MM.1S (cell line): ENCODE results near the gene PRDM11.
A peak's percentile ranks its signal among the peaks of the same experiment; 100 is the strongest.

Experiments
- DNase-seq: peaks from one replicate; pipeline ENCODE4 v3.0.0-alpha.2; 2015
- H2AFZ ChIP-seq: fragments of 300-600 bp; sonication (generic); 2 replicates; pipeline ENCODE4 v1.6.0; 2016; ENCODE audit warnings: antibody characterized with exemption, low read length
- H3F3A ChIP-seq: fragments of 300-600 bp; sonication (generic); 2 replicates; pipeline ENCODE4 v1.6.1; 2016; ENCODE audit warnings: mild to moderate bottlenecking, antibody characterized with exemption, low read length, moderate library complexity, mixed read lengths; ENCODE audit not compliant: insufficient read depth
- H3K27ac ChIP-seq: fragments of 300-600 bp; sonication (generic); 2 replicates; pipeline ENCODE4 v1.5.1; 2016; ENCODE audit warnings: mild to moderate bottlenecking, low read length
- H3K27me3 ChIP-seq: fragments of 300-600 bp; sonication (generic); replicated peaks from 2 replicates; pipeline ENCODE4 v1.6.0; 2016; ENCODE audit warnings: low read length; ENCODE audit not compliant: insufficient read depth
- H3K36me3 ChIP-seq: fragments of 300-600 bp; sonication (generic); replicated peaks from 2 replicates; pipeline ENCODE4 v1.6.1; 2016; ENCODE audit warnings: mild to moderate bottlenecking, low read length, mixed read lengths; ENCODE audit not compliant: insufficient read depth
- H3K4me1 ChIP-seq: fragments of 300-600 bp; sonication (generic); 2 replicates; pipeline ENCODE4 v1.6.1; 2016; ENCODE audit warnings: low read length, mixed read lengths
- H3K4me2 ChIP-seq: fragments of 300-600 bp; sonication (generic); 2 replicates; pipeline ENCODE4 v1.6.0; 2016; ENCODE audit warnings: low read depth, low read length
- H3K4me3 ChIP-seq: fragments of 300-600 bp; sonication (generic); 2 replicates; pipeline ENCODE4 v1.5.1; 2016; ENCODE audit warnings: low read length, mixed read lengths
- H3K79me2 ChIP-seq: fragments of 300-600 bp; sonication (generic); 2 replicates; pipeline ENCODE4 v1.6.1; 2016; ENCODE audit warnings: mixed run types, low read length, mixed read lengths
- H3K9ac ChIP-seq: fragments of 300-600 bp; sonication (generic); 2 replicates; pipeline ENCODE4 v1.6.1; 2016; ENCODE audit warnings: low read length, mixed read lengths
- H3K9me2 ChIP-seq: fragments of 300-600 bp; sonication (generic); replicated peaks from 2 replicates; pipeline ENCODE4 v1.6.1; 2016; ENCODE audit warnings: mild to moderate bottlenecking, low read length, mixed read lengths; ENCODE audit not compliant: insufficient read depth
- H3K9me3 ChIP-seq: fragments of 300-600 bp; sonication (generic); replicated peaks from 2 replicates; pipeline ENCODE4 v1.6.1; 2016; ENCODE audit warnings: mild to moderate bottlenecking, low read length, mixed read lengths; ENCODE audit not compliant: insufficient read depth
- H4K20me1 ChIP-seq: fragments of 300-600 bp; sonication (generic); 2 replicates; pipeline ENCODE4 v1.6.1; 2016; ENCODE audit warnings: mild to moderate bottlenecking, low read length, moderate library complexity, mixed read lengths; ENCODE audit not compliant: insufficient read depth
- CTCF ChIP-seq: fragments of 300-600 bp; sonication (generic); IDR thresholded peaks from 2 replicates; pipeline ENCODE4 v1.5.1; 2016; ENCODE audit warnings: antibody characterized with exemption, low read length, mixed read lengths
- EZH2 ChIP-seq: fragments of 300-600 bp; sonication (generic); optimal IDR thresholded peaks from 2 replicates; pipeline ENCODE3; 2017; ENCODE audit warnings: low read depth, mild to moderate bottlenecking, antibody characterized with exemption, low read length, mixed read lengths
- EZH2phosphoT487 ChIP-seq: fragments of 300-600 bp; sonication (generic); IDR thresholded peaks from 2 replicates; pipeline ENCODE4 v1.6.1; 2018; ENCODE audit warnings: antibody characterized with exemption, low read length

Gene PRDM11

GRCh38 chr11:45270946-45271716 is 124.7 kb downstream of the PRDM11 start:
- no peak for DNase-seq

GRCh38 chr11:45272701-45273100 is 126.3 kb downstream of the PRDM11 start:
- H3K79me2 ChIP-seq, result no peaks in the 10 kb centered on the region

More at GRCh38 chr11:45270946-45271716, 124.7 kb downstream of the PRDM11 start:
- Histone ChIP-seq H3F3A (no peaks in the 10 kb centered on the region), H2AFZ (no peak overlapping the region), H3K4me1 (no peaks in the 10 kb centered on the region), H3K9me3 (no peaks in the 10 kb centered on the region), H3K79me2 (no peaks in the 10 kb centered on the region), H3K27me3 (no peaks in the 10 kb centered on the region), H3K4me2 (no peak overlapping the region), H3K9ac (no peak overlapping the region), H4K20me1 (no peaks in the 10 kb centered on the region), H3K4me3 (no peak overlapping the region), H3K9me2 (no peaks in the 10 kb centered on the region), H3K36me3 (no peaks in the 10 kb centered on the region), H3K27ac (no peak overlapping the region)
- no peak for TF ChIP-seq EZH2
- TF ChIP-seq EZH2phosphoT487, result no peak
- TF ChIP-seq CTCF, result no peak

GRCh38 chr11:45273509-45273908 is 127.1 kb downstream of the PRDM11 start:
- H3K9me3 ChIP-seq, result no peaks in the 10 kb centered on the region
- H3K4me2 ChIP-seq, result no peak overlapping the region
- no peaks in the 10 kb centered on the region for H3K36me3 ChIP-seq
- no peaks in the 10 kb centered on the region for H3F3A ChIP-seq
- no peaks in the 10 kb centered on the region for H3K79me2 ChIP-seq
- no peaks in the 10 kb centered on the region for H3K9me2 ChIP-seq
- no peaks in the 10 kb centered on the region for H4K20me1 ChIP-seq
- 0 out of 2 replicates have a peak, but pooled peaks cover 3% of the 10 kb centered on the region for H3K27me3 ChIP-seq
- H3K9ac ChIP-seq, result no peak overlapping the region
- no peaks in the 10 kb centered on the region for H3K4me1 ChIP-seq
- no peak for DNase-seq
- no peak overlapping the region for H2AFZ ChIP-seq
- no peak overlapping the region for H3K4me3 ChIP-seq
- no peak for TF ChIP-seq CTCF
- no peak for TF ChIP-seq EZH2phosphoT487
- no peak for TF ChIP-seq EZH2
- H3K27ac ChIP-seq, result no peak overlapping the region

More at GRCh38 chr11:45272701-45273100, 126.3 kb downstream of the PRDM11 start:
- Histone ChIP-seq H3K4me3 (no peak overlapping the region), H3K9ac (no peak overlapping the region), H3K27ac (no peak overlapping the region), H3K9me2 (no peaks in the 10 kb centered on the region), H3K4me1 (no peaks in the 10 kb centered on the region), H3K9me3 (no peaks in the 10 kb centered on the region), H2AFZ (peak overlapping the region; percentile 8), H3K27me3 (0 out of 2 replicates have a peak, but pooled peaks cover 3% of the 10 kb centered on the region), H3K36me3 (no peaks in the 10 kb centered on the region), H4K20me1 (no peaks in the 10 kb centered on the region), H3K4me2 (peak overlapping the region; percentile 16; the same call in 1 of the 2 replicates), H3F3A (no peaks in the 10 kb centered on the region)
- DNase-seq, result peak; percentile 58
- TF ChIP-seq EZH2phosphoT487 (no peak), EZH2 (no peak), CTCF (no peak)
